HepG2 (cell line): ENCODE measurements around the gene NPEPL1. TPM values are rescaled to one million over a fixed set of nuclear protein-coding genes. Genes with fewer than 3 reads are reported as not detected.

Experiments used
- CCDC6 ChIP-seq: sonication (generic); formaldehyde crosslinking; IDR thresholded peaks from 2 replicates; pipeline ENCODE4 v1.8.1; 2022; ENCODE audit warnings: mild to moderate bottlenecking, missing genetic modification reagents, moderate library complexity
- FOXO4 ChIP-seq: sonication (generic); formaldehyde crosslinking; conservative IDR thresholded peaks from 2 replicates; pipeline ENCODE4 v1.8.1; 2023; ENCODE audit warnings: missing genetic modification reagents
- GPN1 ChIP-seq: sonication (generic); formaldehyde crosslinking; IDR thresholded peaks from 2 replicates; pipeline ENCODE4 v1.5.1; 2020; ENCODE audit warnings: missing genetic modification reagents, borderline replicate concordance
- JUN ChIP-seq: sonication (generic); formaldehyde crosslinking; IDR thresholded peaks from 2 replicates; pipeline ENCODE4 v1.4.0; 2020; ENCODE audit warnings: mild to moderate bottlenecking, missing genetic modification reagents
- KDM5B ChIP-seq: sonication (generic); formaldehyde crosslinking; IDR thresholded peaks from 2 replicates; pipeline ENCODE4 v1.4.0; 2020; ENCODE audit warnings: missing genetic modification reagents, mild to moderate bottlenecking, borderline replicate concordance
- KIAA2018 ChIP-seq: sonication (generic); formaldehyde crosslinking; IDR thresholded peaks from 2 replicates; pipeline ENCODE4 v1.5.0; 2020; ENCODE audit warnings: mild to moderate bottlenecking, missing genetic modification reagents, borderline replicate concordance
- MEF2D ChIP-seq: sonication (generic); formaldehyde crosslinking; IDR thresholded peaks from 2 replicates; pipeline ENCODE4 v1.5.1; 2020; ENCODE audit warnings: mild to moderate bottlenecking, missing genetic modification reagents
- NR2F1 ChIP-seq, 2 experiments: fragments of 450-650 bp in 1 of 2; formaldehyde crosslinking in 1 of 2; IDR thresholded peaks; 2 replicates each; pipeline versions ENCODE4 v1.5.0 to v1.6.1; 2016 to 2020; ENCODE audit warnings: mild to moderate bottlenecking in 1 of 2, missing compliant biosample characterization in 1 of 2, missing genetic modification reagents in 1 of 2, moderate library complexity in 1 of 2
- NR2F2 ChIP-seq: IDR thresholded peaks from 2 replicates; pipeline ENCODE4 v1.6.1; 2012; ENCODE audit warnings: low read depth, inconsistent platforms, borderline replicate concordance
- POLR2A ChIP-seq, 2 experiments: IDR thresholded peaks; 2 replicates each; pipeline ENCODE4 v1.6.1; 2011; ENCODE audit warnings: low read depth in 2 of 2, low read length in 2 of 2, mild to moderate bottlenecking in 1 of 2, moderate library complexity in 1 of 2; ENCODE audit not compliant: insufficient read depth in 1 of 2
- ZNF296 ChIP-seq: sonication (generic); formaldehyde crosslinking; conservative IDR thresholded peaks from 2 replicates; pipeline ENCODE4 v1.5.0; 2020; ENCODE audit warnings: mild to moderate bottlenecking, missing genetic modification reagents
- ZNF333 ChIP-seq: sonication (generic); formaldehyde crosslinking; IDR thresholded peaks from 2 replicates; pipeline ENCODE4 v1.4.0; 2020; ENCODE audit warnings: mild to moderate bottlenecking, missing genetic modification reagents, borderline replicate concordance
- ZNF646 ChIP-seq: sonication (generic); formaldehyde crosslinking; IDR thresholded peaks from 2 replicates; pipeline ENCODE4 v1.9.0; 2021; ENCODE audit warnings: mild to moderate bottlenecking, missing genetic modification reagents
- polyA plus RNA-seq, 8 experiments: library from polyadenylated mRNA; depleted of rRNA in 3 of 8; stranded (reverse) in 7 of 8; unstranded in 1 of 8; fragments of >200 nt; fragmentation: Illumina TruSeq in 4 of 8; extraction: Trizol in 4 of 8; gene quantifications; 2 replicates each; pipeline versions ENCODE4 v1.2.1 to v1.2.3, GENCODE V29; 2011 to 2016; ENCODE audit warnings: low read depth in 4 of 8, missing spikeins in 1 of 8, mixed read lengths in 1 of 8; ENCODE audit not compliant: insufficient read depth in 1 of 8
- total RNA-seq, 5 experiments: library from RNA; depleted of rRNA; stranded (reverse); fragments of >200 nt; fragmentation: Illumina TruSeq; extraction: Trizol; gene quantifications; 2 replicates each; pipeline ENCODE4 v1.2.3, GENCODE V29; 2016; ENCODE audit warnings: low read depth in 1 of 5

The NPEPL1 gene
- total and polyA plus RNA-seq, 2 of the 13 experiments (the other 11 are each of a cell fraction or from before 2014, with no cell fraction given), result 4.1 to 7.5 TPM

- TF ChIP-seq ZNF333 (no peak), NR2F2 (no peak), ZNF296 (CRISPR knock-in tag) (no peak), KDM5B (CRISPR knock-in tag) (no peak), POLR2A (IDR thresholded peaks at IDR 0.05; ENCODE audit: insufficient read depth in 1 of 2, low read depth in 2 of 2, low read length in 2 of 2) (no peak), ZNF646 (peak; percentile 85), KIAA2018 (CRISPR knock-in tag) (no peak), FOXO4 (no peak), NR2F1 (CRISPR knock-in tag; IDR thresholded peaks at IDR 0.05) (no peak), GPN1 (no peak), CCDC6 (CRISPR knock-in tag) (no peak), JUN (CRISPR knock-in tag) (no peak), MEF2D (CRISPR knock-in tag) (no peak)
Measured at GRCh38 chr20:58695084-58695722, 2.6 kb downstream of the NPEPL1 start (continued).
